Limb (tissue), 2 donors: ENCODE results near the gene RANBP3L.
"Not testable (repeated sequence)": the region's sequence is repeated elsewhere in the genome, so short reads cannot be mapped to it uniquely, and the experiment has no call there.

Experiments
- DNase-seq, 2 donors: peaks; one replicate each; pipeline ENCODE4 v3.0.0-alpha.2; 2016; ENCODE audit errors: extremely low spot score in 2 of 2

RANBP3L gene

DNA sequence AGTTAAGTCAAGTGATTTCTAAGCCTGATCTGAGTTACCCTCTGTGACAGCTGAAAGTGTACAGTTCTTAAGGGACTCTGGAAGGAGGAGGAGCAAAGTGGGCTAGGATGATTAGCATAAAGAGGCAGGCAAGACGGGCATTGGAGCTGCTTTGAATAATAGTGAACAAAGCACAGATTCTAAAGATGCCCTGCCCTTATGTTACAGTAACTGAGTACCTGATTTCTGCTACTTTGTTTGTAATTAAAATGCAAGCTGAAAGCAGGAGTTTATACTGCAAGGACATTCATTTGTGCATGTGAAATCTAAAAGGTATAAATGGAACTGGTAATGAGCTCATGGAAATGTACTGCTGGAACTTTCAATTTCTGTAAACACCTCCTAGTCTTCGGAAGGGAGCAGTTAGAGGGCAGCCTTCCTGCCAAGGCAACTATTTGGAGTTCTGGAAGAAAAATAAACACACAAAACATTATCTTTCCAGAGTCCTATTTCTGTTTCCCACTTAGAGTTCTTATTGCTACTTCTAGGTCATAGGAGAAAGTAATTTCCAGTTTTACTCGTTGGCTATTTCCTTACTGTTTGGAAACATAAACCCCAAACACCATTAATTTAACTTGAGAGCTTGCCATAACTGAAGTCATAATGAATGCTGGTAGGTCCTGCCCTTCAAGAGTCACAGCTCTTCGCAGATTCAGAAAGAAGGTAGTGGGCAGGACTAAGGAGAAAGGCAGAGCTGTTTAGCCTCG is at the start of gene RANBP3L:
RANBP3L (minus strand) TSS at position 45 of the 746 bp plus-strand sequence. CDS start 486 bp downstream, outside the sequence.
- DNase-seq, result peak in 1 of 2 donors; percentile 53

GRCh38 chr5:36346896-36347690 is 45.4 kb upstream of the RANBP3L start:
- DNase-seq, result no peak

DNA sequence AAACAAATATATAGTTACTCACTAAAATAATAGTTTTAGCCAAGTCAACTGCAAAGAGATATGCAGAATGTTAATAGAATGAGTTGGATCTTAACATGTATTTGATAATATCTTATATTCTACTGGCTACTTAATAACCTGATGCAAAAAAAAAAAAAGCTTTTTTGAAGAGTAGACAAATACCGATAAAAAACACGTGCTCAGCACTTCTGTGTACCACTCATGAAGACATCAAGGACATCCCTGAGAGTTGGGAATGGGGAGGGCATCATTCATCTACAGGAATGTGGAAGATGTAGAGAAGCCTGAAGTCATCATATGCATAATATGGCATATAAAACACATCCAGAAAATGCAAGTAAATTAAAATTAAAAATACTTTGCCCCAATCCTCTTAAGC is 43.2 kb upstream of the RANBP3L start:
- DNase-seq, result no peak

DNA sequence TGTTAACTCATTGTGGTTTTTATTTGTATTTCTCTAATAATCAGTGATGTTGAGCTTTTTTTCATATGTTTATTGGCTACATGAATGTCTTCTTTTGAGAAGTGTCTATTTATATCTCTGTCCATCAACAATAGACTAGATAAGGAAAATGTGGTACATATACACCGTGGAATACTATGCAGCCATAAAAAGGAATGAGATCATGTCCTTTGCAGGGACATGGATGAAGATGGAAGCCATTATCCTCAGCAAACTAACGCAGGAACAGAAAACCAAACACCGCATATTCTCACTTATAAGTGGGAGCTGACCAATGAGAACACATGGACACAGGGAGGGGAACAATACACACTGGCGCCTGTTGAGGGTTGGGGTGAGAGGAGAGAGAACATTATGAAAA is 40.0 kb upstream of the RANBP3L start:
- not testable (repeated sequence) for DNase-seq

GRCh38 chr5:36337597-36337996 is 35.9 kb upstream of the RANBP3L start:
- no peak for DNase-seq

DNA sequence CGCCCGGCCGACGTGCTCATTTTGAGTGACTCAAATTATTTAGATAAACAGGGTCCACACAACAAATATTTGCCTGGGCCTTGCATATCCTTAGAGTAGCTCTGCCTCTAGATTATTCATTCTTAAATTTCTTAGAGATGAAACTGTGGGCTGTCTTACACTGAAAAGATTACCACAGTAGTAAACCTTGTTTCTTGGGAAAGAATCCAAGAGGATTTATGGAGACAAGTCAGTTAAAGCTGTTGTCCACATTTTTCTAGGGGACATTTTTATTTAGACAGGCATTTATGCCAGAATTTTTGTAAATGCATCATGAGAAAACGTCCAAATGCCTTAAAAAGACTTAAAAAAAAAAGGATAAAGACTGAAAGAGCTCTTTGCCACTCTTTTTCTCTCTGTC is 32.6 kb upstream of the RANBP3L start:
- no peak for DNase-seq

DNA sequence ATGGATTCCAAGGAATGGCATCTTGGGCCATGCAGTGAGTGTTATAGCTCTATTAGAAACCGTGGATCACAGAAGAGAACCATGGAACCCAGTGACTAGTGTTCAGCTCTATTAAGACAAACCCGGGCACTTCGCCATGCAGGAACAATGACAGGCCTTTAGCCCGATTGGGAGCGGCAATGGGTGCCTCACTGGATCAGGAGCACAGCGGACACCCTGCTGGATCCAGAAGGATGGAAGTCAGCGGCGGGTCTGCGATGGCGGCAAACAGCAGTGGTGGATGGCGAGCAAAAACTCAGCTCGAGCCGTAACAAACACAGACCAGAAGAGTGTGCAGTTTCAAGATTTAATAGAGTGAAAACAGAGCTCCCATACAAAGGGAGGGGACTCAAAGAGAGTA is 31.0 kb upstream of the RANBP3L start:
- DNase-seq, result not testable (repeated sequence)

GRCh38 chr5:36325196-36325595 is 23.5 kb upstream of the RANBP3L start:
- DNase-seq, result no peak

DNA sequence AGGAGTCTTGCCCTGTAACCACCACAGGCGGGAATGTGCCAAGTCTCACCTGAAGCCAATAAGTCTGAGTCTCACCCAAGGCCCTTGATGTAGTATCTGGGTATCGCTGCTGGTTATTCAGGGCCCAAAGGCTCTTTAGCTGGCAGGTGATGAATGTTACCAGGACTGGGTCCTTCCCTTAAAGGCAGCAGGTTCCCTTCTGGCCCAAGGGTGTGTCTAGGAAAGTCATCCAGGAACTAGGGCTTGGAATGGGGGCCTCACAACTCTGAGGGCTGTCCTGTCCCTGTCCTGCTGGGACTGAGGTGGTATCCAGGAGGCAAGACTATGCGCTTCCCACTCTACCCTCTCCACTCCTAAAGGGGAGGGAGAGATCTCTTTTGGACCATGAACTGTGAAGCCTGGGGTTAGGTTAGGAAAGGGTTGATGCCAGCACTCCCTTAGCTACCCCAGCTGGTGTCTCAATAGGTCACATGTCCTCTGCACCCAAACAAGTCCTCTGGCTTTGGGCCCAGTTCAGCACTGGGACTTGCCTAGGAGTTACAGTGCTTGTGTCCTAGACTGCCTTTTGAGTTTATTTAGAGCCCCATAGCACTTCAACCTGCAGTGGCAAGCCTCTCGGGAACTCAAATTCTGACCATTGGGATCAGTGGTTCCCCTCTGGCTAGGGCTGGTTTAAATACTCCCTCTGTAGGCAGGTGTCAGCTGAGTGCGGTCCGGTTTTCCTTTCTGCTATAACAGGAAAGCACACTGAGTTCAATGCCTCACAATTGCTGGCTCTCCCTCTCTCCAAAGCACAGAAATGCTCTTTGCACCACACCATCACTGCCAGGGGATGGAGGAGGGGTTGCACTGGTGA is 22.5 kb upstream of the RANBP3L start:
- no peak for DNase-seq

DNA sequence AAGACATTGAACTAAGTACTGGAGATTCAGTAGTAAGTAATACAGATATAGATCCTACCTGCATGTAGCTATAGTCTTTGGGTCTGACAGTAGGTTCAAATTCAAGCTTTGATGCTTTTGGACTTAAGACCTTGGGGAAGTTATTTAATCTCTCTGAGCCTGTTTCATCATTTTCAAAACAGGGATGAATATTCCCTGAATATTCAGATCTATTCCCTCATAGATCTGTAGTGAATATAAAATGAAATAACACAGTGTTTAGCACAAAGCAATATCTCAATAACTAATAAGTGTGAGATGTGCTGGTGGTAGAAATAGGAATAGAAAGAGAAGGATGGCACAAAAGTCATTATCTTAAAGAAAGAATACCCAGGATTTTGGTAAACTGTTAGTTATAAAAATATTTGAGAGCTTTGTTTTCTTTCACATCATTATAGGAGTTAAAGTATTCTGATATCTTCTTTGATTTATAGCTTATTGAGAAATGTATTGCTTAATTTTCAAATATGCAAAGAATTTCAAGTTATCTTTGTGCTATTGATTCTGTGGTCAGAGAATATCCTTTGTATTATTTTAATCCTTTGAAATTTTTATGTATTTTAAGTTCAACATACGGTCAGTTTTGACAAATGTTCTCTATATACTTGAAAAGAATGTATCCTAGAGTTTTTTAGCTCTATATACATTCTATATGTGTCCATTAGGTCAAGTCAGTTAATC is 11.4 kb upstream of the RANBP3L start:
- DNase-seq, result no peak

- no peak for DNase-seq
Observed at GRCh38 chr5:36311956-36312355, 10.3 kb upstream of the RANBP3L start.

- no peak for DNase-seq
Observed at GRCh38 chr5:36310138-36310537, 8.4 kb upstream of the RANBP3L start.

GRCh38 chr5:36305571-36306326 is 4.0 kb upstream of the RANBP3L start:
- DNase-seq, result peak in 1 of 2 donors; percentile 74

- no peak for DNase-seq
Observed at GRCh38 chr5:36304095-36304805, 2.5 kb upstream of the RANBP3L start.

DNA sequence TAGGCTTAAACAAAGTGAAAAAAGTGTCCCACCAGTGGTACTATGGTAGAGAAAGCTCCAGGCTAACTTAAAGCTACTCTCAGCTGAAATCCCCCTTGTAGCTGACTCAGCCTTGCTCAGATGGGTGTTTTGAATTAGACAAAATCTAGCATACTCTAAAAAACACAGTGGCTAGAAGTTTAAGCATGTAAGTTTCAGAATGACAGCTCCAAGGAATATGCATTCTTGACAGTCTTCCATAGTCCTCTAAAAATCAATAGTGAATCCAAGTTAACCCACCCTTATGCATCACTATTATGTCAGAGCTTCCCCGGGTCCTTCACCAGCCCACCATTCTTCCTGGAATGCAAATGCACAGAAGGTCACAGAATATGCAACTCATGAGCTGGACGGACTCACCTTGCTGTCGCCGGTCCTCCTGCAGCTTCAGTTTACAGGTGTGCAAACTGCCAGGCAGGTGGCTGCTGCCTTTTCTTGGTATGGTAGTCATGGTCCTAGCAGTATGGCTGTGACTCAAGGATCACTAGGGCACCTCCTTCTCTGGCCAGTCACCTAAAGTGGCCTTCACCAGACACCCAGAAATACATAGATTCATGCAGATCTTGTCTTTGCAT is 668 bp downstream of the RANBP3L start:
- no peak for DNase-seq

GRCh38 chr5:36300191-36300926 is 1.3 kb downstream of the RANBP3L start:
- DNase-seq, result peak in 1 of 2 donors; percentile 53

DNA sequence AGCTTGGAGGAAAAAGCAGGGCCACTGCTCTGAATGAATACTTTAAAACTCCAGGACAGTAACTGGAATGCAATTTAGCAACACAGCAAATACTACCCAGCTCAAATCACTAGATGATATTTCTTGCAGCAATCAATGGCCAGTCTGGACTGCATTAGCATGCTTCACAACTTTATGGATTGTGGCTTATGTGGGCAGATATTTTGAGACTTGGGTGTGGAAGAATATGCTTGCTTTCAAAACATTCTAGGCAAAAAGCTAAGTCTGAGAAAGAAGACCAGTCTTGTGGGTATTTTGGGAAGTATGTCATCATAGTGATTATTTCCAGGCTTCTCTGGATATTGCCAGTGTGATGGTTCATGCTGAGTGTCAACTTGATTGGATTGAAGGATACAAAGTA is 3.1 kb downstream of the RANBP3L start:
- no peak for DNase-seq

GRCh38 chr5:36297653-36298052 is 4.0 kb downstream of the RANBP3L start:
- no peak for DNase-seq
